NCI-H146 treated with DMSO at 0.1 percent for 48 hours (cell line): Measurements from ENCODE around the gene USP43.
"Not testable (repeated sequence)": the region's sequence is repeated elsewhere in the genome, so short reads cannot be mapped to it uniquely, and the experiment has no call there.

Experiments
- DNase-seq: peaks from one replicate; lab custom pipeline; 2025; ENCODE audit not compliant: unreplicated experiment; lab: John Stamatoyannopoulos, UW

The USP43 gene, protein sequence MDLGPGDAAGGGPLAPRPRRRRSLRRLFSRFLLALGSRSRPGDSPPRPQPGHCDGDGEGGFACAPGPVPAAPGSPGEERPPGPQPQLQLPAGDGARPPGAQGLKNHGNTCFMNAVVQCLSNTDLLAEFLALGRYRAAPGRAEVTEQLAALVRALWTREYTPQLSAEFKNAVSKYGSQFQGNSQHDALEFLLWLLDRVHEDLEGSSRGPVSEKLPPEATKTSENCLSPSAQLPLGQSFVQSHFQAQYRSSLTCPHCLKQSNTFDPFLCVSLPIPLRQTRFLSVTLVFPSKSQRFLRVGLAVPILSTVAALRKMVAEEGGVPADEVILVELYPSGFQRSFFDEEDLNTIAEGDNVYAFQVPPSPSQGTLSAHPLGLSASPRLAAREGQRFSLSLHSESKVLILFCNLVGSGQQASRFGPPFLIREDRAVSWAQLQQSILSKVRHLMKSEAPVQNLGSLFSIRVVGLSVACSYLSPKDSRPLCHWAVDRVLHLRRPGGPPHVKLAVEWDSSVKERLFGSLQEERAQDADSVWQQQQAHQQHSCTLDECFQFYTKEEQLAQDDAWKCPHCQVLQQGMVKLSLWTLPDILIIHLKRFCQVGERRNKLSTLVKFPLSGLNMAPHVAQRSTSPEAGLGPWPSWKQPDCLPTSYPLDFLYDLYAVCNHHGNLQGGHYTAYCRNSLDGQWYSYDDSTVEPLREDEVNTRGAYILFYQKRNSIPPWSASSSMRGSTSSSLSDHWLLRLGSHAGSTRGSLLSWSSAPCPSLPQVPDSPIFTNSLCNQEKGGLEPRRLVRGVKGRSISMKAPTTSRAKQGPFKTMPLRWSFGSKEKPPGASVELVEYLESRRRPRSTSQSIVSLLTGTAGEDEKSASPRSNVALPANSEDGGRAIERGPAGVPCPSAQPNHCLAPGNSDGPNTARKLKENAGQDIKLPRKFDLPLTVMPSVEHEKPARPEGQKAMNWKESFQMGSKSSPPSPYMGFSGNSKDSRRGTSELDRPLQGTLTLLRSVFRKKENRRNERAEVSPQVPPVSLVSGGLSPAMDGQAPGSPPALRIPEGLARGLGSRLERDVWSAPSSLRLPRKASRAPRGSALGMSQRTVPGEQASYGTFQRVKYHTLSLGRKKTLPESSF

DNA sequence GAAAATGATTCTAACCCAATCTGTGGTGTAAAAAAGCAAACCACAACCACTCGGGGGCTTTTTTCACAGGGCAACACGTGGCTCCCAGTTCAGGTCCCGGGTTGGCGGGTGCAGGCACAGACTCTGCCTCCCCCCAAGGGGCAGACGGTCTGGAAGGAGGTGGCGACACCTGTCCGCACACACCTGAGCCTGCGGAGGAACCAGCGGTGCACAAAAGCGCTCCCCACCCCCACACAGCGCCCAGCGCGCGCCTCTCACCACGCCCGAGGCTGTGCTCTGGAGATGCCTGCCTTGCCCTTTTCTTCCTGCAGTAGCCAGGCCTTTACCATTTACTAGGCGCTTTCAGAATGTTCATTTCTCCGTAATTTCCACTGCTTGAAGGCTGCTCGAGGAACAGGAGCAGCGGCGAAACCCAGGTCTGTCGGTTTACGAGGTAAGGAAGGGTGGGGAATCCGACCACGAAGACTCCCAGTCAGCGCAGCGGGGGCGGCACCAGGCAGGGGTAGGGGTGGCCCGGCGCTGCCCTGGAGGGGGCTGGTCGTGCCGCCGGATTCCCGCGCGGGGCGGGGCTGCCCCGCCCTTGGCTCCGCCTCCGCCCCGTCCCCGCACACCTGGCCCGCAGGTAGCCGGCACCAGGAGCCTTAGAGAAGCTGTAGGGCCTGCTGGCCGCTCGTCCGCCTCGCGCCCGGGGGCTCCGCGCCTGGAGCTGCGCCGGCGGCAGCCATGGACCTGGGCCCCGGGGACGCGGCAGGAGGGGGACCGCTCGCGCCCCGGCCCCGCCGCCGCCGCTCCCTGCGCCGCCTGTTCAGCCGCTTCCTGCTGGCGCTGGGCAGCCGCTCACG is at the start of gene USP43:
TSS of gene USP43 (plus strand) at position 608 of the 842 bp plus-strand sequence. CDS start at position 724, 116 bp downstream.
- DNase-seq: peak; percentile 80

DNA sequence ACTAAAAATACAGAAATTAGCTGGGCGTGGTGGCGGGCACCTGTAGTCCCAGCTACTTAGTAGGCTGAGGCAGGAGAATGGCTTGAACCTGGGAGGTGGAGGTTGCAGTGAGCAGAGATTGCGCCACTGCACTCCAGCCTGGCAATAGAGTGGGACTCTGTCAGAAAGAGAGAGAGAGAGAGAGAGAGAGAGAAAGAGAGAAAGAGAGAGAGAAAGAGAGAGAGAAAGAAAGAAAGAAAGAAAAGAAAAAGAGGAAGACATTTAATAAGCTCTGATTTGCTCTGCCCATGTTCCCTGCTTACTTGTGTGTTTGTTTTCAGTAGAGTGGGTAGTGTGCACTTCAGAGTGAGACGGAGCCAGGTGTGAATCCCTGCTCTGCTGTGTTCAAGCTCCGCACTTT is 47.7 kb upstream of the USP43 start:
- not testable (repeated sequence) for DNase-seq

GRCh38 chr17:9598661-9599060 is 46.7 kb upstream of the USP43 start:
- no peak for DNase-seq

GRCh38 chr17:9604583-9604982 is 40.7 kb upstream of the USP43 start:
- DNase-seq: not testable (repeated sequence)

GRCh38 chr17:9606453-9606852 is 38.9 kb upstream of the USP43 start:
- no peak for DNase-seq

DNA sequence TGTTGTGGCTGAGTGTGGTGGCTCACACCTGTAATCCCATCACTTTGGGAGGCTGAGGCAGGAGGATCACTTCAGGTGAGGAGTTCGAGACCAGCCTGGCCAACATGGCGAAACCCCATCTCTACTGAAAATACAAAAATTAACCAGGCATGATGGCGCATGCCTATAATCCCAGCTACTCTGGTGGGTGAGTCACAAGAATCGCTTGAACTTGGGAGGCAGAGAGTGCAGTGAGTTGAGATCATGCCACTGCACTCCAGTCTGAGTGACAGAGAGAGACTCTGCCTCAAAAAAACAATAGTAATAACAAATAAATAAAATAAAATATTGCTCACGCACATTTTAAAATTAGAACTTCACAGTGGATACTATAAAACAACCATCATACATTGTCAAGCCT is 38.3 kb upstream of the USP43 start:
- DNase-seq: not testable (repeated sequence)

- no peak for DNase-seq
Measured at GRCh38 chr17:9611557-9611956, 33.8 kb upstream of the USP43 start.

DNA sequence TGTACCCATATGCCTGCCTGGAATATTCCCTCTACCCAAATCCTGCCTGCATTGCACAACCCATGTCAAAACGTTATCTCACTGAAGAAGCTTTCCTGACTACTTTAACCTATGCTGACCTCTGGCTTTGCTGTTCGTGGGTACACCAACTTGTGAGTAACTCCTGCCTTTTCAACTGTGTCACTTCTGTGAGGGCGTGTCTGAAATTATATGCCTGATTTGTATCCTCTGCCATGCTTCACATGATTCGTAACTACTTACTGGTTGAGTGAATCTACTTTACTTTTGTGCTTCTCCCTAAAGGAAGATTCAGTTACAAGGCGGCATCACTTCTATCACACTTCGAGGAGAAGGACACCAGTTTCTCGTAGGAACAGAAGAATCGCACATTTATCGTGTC is 33.3 kb upstream of the USP43 start:
- no peak for DNase-seq

- DNase-seq: no peak
Measured at GRCh38 chr17:9615486-9615885, 29.8 kb upstream of the USP43 start.

DNA sequence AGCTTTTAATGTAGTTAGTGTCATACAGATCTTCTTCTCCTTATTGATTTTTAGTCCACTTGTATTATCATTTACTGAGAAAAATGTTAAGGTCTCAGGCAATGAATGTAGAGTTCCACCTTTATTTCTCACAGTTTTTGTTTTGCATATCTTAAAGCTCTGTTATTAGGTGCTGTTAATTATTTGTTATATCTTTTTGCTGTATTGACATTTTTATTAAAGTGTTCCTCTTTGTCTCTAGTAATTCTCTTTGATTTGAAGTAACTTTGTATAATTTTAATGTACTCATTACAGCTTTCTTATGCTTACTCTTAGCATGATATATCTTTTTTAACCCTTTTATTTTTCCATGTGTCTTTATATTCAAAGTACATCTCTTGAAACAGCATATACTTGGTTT is 22.4 kb upstream of the USP43 start:
- DNase-seq: no peak

- DNase-seq: no peak
Measured at GRCh38 chr17:9628509-9628908, 16.8 kb upstream of the USP43 start.

DNA sequence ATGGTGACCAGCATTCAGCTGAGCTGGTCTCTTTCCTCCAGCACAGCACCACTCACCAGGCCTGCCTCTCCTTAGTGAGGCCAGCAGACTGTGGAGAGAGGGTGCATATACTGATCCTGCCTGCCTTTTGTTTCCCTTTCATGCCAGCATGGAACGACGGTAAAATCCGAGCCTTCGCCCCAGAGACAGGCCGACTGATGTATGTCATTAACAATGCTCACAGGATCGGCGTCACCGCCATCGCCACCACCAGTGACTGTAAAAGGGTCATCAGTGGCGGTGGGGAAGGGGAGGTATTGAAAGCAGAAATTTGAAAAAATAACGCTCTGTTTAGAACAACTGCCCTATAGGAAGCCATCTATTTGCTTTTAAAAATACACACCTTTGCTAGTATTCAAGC is 12.6 kb upstream of the USP43 start:
- DNase-seq: no peak

GRCh38 chr17:9635340-9635739 is 10.0 kb upstream of the USP43 start:
- no peak for DNase-seq

- no peak for DNase-seq
Measured at GRCh38 chr17:9636501-9636900, 8.8 kb upstream of the USP43 start.

DNA sequence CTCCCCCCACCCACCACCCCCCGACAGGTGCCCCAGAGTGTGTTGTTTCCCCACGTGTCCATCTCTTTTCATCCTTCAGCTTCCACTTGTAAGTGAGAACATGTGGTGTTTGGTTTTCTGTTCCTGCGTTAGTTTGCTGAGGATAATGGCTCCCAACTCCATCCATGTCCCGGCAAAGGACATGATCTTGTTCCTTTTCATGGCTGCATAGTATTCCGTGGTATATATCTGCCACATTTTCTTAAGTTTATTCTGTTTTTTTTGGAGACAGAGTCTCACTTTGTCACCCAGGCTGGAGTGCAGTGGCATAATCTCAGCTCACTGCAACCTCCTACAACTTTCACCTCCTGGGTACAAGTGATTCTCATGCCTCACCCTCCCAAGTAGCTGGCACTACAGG is 4.9 kb upstream of the USP43 start:
- not testable (repeated sequence) for DNase-seq

DNA sequence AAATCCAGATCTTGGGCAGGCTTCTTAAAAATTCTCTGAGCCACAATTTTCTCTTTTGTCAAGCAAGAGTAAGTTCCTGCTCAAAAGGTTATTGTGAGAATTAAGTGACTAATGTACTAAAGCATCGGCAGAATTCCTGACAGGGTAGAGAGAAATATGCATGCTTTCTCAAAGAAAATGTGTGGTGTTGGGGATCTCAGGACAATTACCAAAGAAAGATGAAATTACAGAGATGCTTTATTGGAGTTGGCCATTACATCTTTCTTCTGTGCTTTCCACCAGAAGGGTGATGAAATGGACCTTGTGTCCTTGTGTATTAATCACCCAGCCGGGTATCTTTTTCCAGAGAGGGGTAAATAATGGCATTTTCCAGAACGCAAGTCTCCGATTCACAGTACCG is 1.7 kb upstream of the USP43 start:
- no peak for DNase-seq

GRCh38 chr17:9645851-9646545 is 681 bp downstream of the USP43 start:
- DNase-seq: peak; percentile 18

DNA sequence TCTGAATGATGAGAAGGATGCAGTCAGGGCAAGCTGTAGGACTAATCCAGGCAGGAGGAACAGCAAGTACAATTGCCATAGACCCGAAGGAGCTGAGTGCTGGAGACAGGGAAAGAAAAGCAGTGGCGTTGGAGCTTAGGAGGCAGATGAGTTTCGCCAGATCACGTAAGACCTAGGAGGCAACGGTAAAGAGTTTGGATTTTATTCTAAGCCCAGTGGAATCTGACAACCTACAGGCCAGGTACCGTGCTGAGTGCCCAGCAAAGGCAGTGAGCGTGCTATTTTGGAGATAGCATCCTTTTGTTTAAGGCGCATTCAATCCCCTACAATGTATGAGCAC is 1.2 kb downstream of the USP43 start:
- no peak for DNase-seq

DNA sequence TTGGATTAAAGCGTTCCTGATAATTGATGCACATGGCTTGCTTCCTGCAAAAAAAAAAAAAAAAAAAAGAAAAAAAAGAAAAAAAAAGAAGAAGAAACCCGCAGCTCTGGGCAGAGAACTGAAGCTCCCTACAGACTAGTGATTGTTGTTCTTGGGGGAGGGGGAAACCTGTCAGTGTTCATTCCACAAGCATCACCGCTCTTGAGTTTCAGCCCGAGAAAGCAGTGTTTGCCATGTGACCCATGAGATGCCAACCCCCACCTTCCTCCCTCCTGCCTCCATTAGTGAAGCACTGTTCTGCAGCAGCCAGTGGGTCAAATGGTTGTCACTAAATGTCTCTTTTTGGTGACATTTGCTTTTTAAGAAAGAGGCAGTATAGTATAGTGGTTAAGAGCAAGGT is 1.7 kb downstream of the USP43 start:
- peak; percentile 8 for DNase-seq

- no peak for DNase-seq
Measured at GRCh38 chr17:9648521-9649110, 3.3 kb downstream of the USP43 start.
